ENCODE data around the gene B3GAT2. TPM values are rescaled to one million over a fixed set of nuclear protein-coding genes. Genes with fewer than 3 reads are reported as not detected.

Gene B3GAT2
- polyA plus RNA-seq, 1 of the 3 experiments (the other 2 are of a cell fraction), result under 0.01 TPM

DNA sequence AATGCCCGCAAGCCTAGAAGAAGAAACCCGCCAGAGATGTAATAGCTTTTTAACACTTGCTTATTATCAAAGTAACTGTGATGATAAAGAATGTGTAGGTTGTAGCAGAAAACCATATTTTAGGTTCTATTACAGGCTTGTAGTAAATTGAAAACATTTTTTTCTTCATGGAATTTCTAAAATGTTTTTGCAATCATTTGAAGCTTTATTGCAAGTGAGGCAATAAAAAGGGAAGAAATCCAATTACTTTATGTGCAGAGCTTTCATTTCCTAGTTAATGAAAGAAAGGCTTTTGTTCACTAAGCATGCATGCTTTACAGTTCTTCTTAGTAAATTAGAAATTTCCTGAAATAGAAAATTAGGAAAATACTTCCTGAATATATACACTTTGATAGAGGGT lies 135.1 kb downstream of the B3GAT2 start:
- Histone ChIP-seq H4K20me1 (ENCODE audit: insufficient read depth) (no peaks in the 10 kb centered on the region), H3K4me3 (ENCODE audit: low read depth in 2 of 2, low read length in 1 of 2) (no peak overlapping the region), H3K27ac (ENCODE audit: low read depth in 2 of 2, low read length in 1 of 2) (no peak overlapping the region), H2AFZ (ENCODE audit: low read depth) (no peak overlapping the region), H3K4me1 (ENCODE audit: control insufficient read depth in 1 of 2, insufficient read depth in 2 of 2, low read depth in 1 of 2, low read length in 1 of 2) (no peaks in the 10 kb centered on the region), H3K36me3 (replicated peaks in 1 of 2; ENCODE audit: control insufficient read depth in 1 of 2, insufficient read depth in 2 of 2, low read length in 1 of 2) (peaks cover 0 to 14% of the 10 kb centered on the region in 2 experiments), H3K9ac (no peak overlapping the region), H3K4me2 (no peak overlapping the region), H3K9me3 (no peaks in the 10 kb centered on the region), H3F3A (replicated peaks; ENCODE audit: insufficient read depth) (no peaks in the 10 kb centered on the region), H3K79me2 (ENCODE audit: insufficient read depth) (no peaks in the 10 kb centered on the region), H3K27me3 (ENCODE audit: insufficient read depth) (no peaks in the 10 kb centered on the region), H3K9me2 (no peaks in the 10 kb centered on the region)
- TF ChIP-seq RAD21 (IDR thresholded peaks at IDR 0.05; ENCODE audit: low read length), result no peak
- ChIA-PET CTCF (no interaction called here), POLR2A (no interaction called here)
- no peak for DNase-seq
- 100% methylated on average over 2 of the region's 2 CpGs for WGBS (ENCODE audit: low lambda C conversion rate)

DNA sequence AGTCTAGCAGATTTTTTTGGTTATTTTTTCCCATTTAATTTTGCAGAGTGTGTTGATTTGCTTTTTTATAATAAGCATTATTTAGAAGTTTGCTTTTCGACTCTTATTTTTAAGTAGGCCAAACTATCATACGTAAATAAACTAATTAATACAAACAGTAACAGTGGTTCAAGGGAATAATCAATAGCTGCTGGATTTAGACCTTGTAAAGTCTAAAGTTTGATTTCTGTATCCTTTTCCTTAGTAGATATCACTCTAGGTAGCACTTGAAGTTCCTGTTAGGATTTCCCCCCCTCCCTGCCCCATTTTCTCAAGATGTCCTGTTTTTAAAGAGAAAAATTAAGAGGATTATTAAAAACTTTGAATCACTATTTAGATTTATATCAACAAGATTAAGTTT lies 136.1 kb downstream of the B3GAT2 start:
- H3K27me3 ChIP-seq (ENCODE audit: insufficient read depth), result no peaks in the 10 kb centered on the region
- H3K4me3 ChIP-seq (ENCODE audit: low read depth in 2 of 2, low read length in 1 of 2), result no peak overlapping the region
- ChIA-PET CTCF (no interaction called here), POLR2A (no interaction called here)
- H3K9ac ChIP-seq, result no peak overlapping the region
- H3K9me3 ChIP-seq, result no peaks in the 10 kb centered on the region
- no peak overlapping the region for H3K4me2 ChIP-seq
- no peak overlapping the region for H2AFZ ChIP-seq (ENCODE audit: low read depth)
- no peaks in the 10 kb centered on the region for H3K4me1 ChIP-seq (ENCODE audit: control insufficient read depth in 1 of 2, insufficient read depth in 2 of 2, low read depth in 1 of 2, low read length in 1 of 2)
- no peak overlapping the region for H3K27ac ChIP-seq (ENCODE audit: low read depth in 2 of 2, low read length in 1 of 2)
- no peaks in the 10 kb centered on the region for H3K79me2 ChIP-seq (ENCODE audit: insufficient read depth)
- no peaks in the 10 kb centered on the region for H3K9me2 ChIP-seq
- TF ChIP-seq NRF1 (IDR thresholded peaks at IDR 0.05; ENCODE audit: low read depth, low read length) (no peak), FOXM1 (IDR thresholded peaks at IDR 0.05; ENCODE audit: low read depth) (no peak)
- TF ChIP-seq, protein P1, sequence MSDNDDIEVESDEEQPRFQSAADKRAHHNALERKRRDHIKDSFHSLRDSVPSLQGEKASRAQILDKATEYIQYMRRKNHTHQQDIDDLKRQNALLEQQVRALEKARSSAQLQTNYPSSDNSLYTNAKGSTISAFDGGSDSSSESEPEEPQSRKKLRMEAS (IDR thresholded peaks at IDR 0.05; ENCODE audit: low read depth), result no peak
- peaks cover 0 to 14% of the 10 kb centered on the region in 2 experiments for H3K36me3 ChIP-seq (replicated peaks in 1 of 2; ENCODE audit: control insufficient read depth in 1 of 2, insufficient read depth in 2 of 2, low read length in 1 of 2)
- 99% methylated on average over 2 of the region's 2 CpGs for WGBS (ENCODE audit: low lambda C conversion rate)
- no peak for DNase-seq
- no peaks in the 10 kb centered on the region for H4K20me1 ChIP-seq (ENCODE audit: insufficient read depth)
- H3F3A ChIP-seq (replicated peaks; ENCODE audit: insufficient read depth), result no peaks in the 10 kb centered on the region

DNA sequence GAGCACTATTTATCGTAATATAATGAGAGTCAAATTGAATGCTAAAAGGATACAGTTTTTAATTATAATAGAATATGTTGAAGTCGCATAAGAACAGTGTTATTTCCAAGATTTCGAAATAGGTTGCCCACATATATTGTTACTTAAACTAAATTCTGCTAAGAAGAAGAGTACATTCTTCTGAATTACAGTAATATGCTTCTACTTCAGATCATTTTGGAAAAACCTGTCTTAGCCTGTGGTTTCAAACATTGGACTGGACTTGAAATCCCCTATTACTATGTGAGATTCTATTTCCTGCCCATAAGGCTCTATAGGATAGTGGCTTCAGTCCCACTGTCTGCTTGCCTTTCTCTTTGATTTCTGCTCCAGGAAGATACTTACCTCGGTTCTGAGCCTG lies 137.2 kb downstream of the B3GAT2 start:
- CTCF ChIA-PET, result no interaction called here

DNA sequence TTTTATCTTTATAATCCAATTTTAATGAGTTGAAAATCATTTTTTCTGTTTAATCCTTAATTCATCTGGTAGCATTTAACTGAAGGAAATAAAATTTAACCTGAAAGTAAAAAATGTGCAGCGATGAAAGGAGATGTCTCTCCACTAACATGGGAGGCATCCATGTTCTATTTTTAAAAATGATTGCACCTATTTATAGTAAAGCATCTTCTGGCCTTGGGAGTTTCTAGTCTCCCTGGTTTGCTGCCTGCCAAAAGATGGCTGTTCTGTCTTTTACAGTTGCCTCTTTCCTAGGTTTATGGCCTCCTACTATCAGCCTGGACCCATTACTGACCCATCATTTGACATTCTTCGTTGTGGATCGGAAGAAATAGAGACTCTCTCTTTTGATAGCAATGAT lies 143.0 kb downstream of the B3GAT2 start:
- Histone ChIP-seq H3K79me2 (ENCODE audit: insufficient read depth) (no peaks in the 10 kb centered on the region), H3K9ac (no peak overlapping the region), H2AFZ (ENCODE audit: low read depth) (no peak overlapping the region), H3K27ac (ENCODE audit: low read depth in 2 of 2, low read length in 1 of 2) (no peak overlapping the region), H3K4me2 (no peak overlapping the region), H3F3A (replicated peaks; ENCODE audit: insufficient read depth) (no peaks in the 10 kb centered on the region), H3K9me2 (no peaks in the 10 kb centered on the region), H3K9me3 (no peaks in the 10 kb centered on the region), H4K20me1 (ENCODE audit: insufficient read depth) (no peaks in the 10 kb centered on the region), H3K4me1 (ENCODE audit: control insufficient read depth in 1 of 2, insufficient read depth in 2 of 2, low read depth in 1 of 2, low read length in 1 of 2) (no peaks in the 10 kb centered on the region; a peak in 1 of 4 replicates), H3K4me3 (ENCODE audit: low read depth in 2 of 2, low read length in 1 of 2) (no peak overlapping the region), H3K36me3 (replicated peaks in 1 of 2; ENCODE audit: control insufficient read depth in 1 of 2, insufficient read depth in 2 of 2, low read length in 1 of 2) (peaks cover 0 to 7% of the 10 kb centered on the region in 2 experiments), H3K27me3 (ENCODE audit: insufficient read depth) (no peaks in the 10 kb centered on the region)
- 87% methylated on average over 3 of the region's 3 CpGs for WGBS (ENCODE audit: low lambda C conversion rate)
- POLR2A ChIA-PET, result no interaction called here
- CTCF ChIA-PET, result no interaction called here
- TF ChIP-seq RFX5 (IDR thresholded peaks at IDR 0.05; ENCODE audit: low read length) (no peak), POLR2AphosphoS5 (IDR thresholded peaks at IDR 0.05; ENCODE audit: low read depth, low read length) (no peak), TEAD4 (IDR thresholded peaks at IDR 0.05; ENCODE audit: borderline replicate concordance, insufficient read depth) (no peak), CHD2 (IDR thresholded peaks at IDR 0.05; ENCODE audit: low read length, partially characterized antibody) (no peak), MEF2A (IDR thresholded peaks at IDR 0.05; ENCODE audit: borderline replicate concordance, low read depth) (no peak), FOXJ3 (CRISPR knock-in tag; IDR thresholded peaks at IDR 0.05) (no peak), SMC3 (IDR thresholded peaks at IDR 0.05; ENCODE audit: low read depth, low read length) (no peak)
- TF ChIP-seq, protein P1 (IDR thresholded peaks at IDR 0.05; ENCODE audit: low read depth), result no peak
- no peak for DNase-seq

More for the DNA sequence above, 137.2 kb downstream of the B3GAT2 start:
- WGBS (ENCODE audit: low lambda C conversion rate), result 90% methylated on average over 4 of the region's 4 CpGs
- Histone ChIP-seq H3K9ac (no peak overlapping the region), H3K27ac (ENCODE audit: low read depth in 2 of 2, low read length in 1 of 2) (no peak overlapping the region), H3K4me2 (no peak overlapping the region), H3K79me2 (ENCODE audit: insufficient read depth) (no peaks in the 10 kb centered on the region), H3F3A (replicated peaks; ENCODE audit: insufficient read depth) (no peaks in the 10 kb centered on the region), H3K9me3 (no peaks in the 10 kb centered on the region), H3K9me2 (no peaks in the 10 kb centered on the region), H3K4me3 (ENCODE audit: low read depth in 2 of 2, low read length in 1 of 2) (no peak overlapping the region), H3K36me3 (replicated peaks in 1 of 2; ENCODE audit: control insufficient read depth in 1 of 2, insufficient read depth in 2 of 2, low read length in 1 of 2) (peaks cover 0 to 14% of the 10 kb centered on the region in 2 experiments), H3K27me3 (ENCODE audit: insufficient read depth) (no peaks in the 10 kb centered on the region), H2AFZ (ENCODE audit: low read depth) (no peak overlapping the region), H3K4me1 (ENCODE audit: control insufficient read depth in 1 of 2, insufficient read depth in 2 of 2, low read depth in 1 of 2, low read length in 1 of 2) (no peaks in the 10 kb centered on the region; a peak in 1 of 4 replicates), H4K20me1 (ENCODE audit: insufficient read depth) (no peaks in the 10 kb centered on the region)
- no peak for DNase-seq
- POLR2A ChIA-PET, result no interaction called here
- TF ChIP-seq YY1 (IDR thresholded peaks at IDR 0.05; ENCODE audit: low read depth), result no peak

All from SK-N-SH (cell line).